Right forelimb (tissue), 1 donor: ENCODE measurements around the gene SPDYC.
A peak's percentile ranks its signal among the peaks of the same experiment; 100 is the strongest.

Source experiments
- DNase-seq: peaks from one replicate; pipeline ENCODE4 v3.0.0-alpha.2; 2018

Gene SPDYC

GRCh38 chr11:65208785-65209710 lies 39.0 kb downstream of the SPDYC start:
- peak; percentile 16 for DNase-seq

GRCh38 chr11:65209711-65210360 lies 39.8 kb downstream of the SPDYC start:
- peak; percentile 40 for DNase-seq

GRCh38 chr11:65210361-65210731 lies 40.3 kb downstream of the SPDYC start:
- DNase-seq = peak; percentile 28

DNA sequence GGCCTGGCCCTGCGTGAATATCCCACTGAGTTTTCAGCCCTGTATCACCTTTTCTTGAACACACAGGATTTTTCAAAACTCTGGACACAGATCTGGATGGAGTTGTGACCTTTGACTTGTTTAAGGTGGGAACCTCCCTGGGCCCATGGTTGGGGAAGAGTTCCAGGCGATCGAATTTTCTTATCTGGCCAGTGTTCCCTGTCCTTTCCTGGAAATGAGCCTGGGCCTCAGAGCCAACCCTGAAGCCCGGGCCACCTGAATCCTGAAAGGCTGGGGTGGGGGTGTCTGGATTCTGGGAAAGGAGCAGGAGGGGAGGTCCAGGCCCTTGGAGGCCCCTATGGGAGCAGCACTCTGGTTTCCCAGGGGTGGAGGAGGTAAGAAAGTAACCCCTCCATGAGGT lies 40.7 kb downstream of the SPDYC start:
- no peak for DNase-seq

GRCh38 chr11:65211293-65212105 lies 41.5 kb downstream of the SPDYC start:
- peak; percentile 43 for DNase-seq

DNA sequence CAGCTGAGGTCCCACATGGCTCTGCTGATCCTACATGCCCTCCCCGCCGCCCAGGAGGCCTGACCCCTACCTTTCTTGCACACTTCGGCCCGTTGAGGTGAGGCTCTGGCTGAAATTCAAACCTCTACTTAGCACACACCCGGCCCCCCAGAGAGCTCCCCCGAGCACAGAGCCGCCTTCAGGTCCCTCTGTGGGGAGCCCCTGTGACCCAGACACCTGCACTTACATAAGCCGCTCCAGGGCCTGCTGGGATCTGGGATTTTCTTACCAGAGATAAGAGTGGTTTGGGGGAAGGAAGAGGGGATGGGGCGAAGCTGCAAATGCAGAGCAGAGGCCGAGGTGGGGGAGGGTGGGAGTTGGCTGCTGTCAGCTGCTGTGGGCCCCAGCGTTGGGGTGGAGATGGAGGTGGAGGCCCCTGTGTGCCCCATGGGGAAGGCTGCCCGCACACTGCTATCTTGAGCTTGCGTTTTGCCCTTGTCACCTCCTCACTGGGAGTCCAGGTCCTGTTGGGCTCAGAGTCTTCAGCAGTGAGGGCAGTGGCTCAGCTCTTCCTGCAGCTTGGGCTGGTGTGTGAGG lies 42.3 kb downstream of the SPDYC start:
- DNase-seq = peak; percentile 37

DNA sequence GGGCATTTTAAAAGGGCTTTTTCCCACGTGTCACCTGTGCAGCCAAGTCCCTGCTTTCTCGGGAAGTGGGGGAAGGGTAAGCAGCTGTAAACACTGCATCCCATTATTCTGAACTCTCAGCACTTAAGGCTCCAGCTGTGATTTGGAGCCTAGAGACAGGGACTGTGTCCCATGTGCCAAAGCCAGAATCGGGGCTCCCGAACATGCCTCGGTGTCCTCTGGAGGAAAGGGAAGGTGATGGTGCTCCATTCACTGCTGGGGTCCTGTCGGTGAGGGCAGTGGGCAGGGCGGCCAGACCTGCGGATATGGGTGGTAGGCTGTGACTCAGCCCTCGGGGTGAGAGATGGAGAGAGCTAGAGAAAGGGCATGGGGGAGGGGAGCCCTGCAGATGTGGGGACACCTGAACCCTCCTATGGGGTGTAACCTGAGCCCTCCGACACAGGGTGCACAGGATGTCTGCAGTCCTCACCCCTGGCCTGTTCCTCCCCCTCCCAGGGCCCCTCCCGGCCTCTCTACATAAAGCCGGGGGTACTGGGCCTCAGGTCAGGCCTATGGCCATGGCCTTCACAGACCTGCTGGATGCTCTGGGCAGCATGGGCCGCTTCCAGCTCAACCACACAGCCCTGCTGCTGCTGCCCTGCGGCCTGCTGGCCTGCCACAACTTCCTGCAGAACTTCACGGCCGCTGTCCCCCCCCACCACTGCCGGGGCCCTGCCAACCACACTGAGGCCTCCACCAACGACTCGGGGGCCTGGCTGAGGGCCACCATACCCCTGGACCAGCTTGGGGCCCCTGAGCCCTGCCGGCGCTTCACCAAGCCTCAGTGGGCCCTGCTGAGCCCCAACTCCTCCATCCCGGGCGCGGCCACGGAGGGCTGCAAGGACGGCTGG lies 43.5 kb downstream of the SPDYC start:
- DNase-seq = peak; percentile 66

DNA sequence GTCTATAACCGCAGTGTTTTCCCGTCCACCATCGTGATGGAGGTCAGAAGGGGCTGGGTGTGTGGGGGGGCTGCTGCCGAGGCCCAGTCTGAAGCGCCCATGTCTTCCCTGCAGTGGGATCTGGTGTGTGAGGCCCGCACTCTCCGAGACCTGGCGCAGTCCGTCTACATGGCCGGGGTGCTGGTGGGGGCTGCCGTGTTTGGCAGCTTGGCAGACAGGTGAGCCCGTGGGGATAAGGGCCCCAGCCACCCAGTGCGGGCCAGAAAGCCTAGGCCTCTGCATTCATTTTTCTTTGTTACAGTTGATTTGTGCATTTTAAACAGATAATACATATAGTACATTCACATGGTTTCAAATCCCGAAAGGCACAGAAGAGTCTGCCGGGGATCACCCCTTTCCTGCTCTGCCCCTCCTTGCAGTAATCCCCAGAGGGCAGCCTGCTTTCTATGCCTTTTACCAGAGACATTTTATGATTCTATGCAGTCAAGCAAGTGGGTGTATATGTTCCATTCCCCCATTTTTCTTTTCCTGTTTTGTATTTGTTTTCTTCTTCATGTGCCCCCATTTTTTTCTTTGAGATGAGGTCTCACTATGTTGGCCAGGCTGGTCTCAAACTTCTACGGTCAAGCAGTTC lies 44.3 kb downstream of the SPDYC start:
- peak; percentile 46 for DNase-seq

DNA sequence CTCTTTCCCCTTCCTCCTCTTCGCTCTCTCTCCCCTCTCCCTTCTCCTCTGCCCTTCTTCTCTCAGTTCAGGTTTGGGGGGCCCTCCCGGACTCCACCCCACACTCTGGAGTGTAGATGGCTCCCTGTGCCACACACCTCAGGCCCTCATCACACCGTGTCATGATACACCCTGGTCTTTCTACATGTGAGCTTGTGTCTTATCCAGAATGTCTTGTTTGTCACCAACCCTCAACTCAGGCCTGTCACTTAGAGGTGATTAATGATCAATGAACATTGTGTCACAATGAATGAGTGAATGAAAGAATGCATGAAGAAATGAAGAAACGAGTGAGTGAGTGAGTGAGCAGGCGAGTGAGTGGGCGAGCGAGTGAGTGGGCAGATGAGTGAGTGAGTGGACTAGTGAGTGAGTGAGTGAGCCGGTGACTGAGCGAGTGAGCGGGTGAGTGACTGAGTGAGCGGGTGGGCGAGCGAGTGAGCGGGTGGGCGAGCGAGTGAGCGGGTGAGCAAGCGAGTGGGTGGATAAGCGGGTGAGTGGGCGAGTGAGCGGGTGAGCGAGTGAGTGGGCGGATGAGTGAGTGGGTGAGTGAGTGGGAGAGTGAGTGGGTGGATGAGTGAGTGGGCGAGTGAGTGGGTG lies 45.5 kb downstream of the SPDYC start:
- DNase-seq = peak; percentile 37

- peak; percentile 34 for DNase-seq
These were observed 46.8 kb downstream of the SPDYC start for GRCh38 chr11:65216830-65217229.

DNA sequence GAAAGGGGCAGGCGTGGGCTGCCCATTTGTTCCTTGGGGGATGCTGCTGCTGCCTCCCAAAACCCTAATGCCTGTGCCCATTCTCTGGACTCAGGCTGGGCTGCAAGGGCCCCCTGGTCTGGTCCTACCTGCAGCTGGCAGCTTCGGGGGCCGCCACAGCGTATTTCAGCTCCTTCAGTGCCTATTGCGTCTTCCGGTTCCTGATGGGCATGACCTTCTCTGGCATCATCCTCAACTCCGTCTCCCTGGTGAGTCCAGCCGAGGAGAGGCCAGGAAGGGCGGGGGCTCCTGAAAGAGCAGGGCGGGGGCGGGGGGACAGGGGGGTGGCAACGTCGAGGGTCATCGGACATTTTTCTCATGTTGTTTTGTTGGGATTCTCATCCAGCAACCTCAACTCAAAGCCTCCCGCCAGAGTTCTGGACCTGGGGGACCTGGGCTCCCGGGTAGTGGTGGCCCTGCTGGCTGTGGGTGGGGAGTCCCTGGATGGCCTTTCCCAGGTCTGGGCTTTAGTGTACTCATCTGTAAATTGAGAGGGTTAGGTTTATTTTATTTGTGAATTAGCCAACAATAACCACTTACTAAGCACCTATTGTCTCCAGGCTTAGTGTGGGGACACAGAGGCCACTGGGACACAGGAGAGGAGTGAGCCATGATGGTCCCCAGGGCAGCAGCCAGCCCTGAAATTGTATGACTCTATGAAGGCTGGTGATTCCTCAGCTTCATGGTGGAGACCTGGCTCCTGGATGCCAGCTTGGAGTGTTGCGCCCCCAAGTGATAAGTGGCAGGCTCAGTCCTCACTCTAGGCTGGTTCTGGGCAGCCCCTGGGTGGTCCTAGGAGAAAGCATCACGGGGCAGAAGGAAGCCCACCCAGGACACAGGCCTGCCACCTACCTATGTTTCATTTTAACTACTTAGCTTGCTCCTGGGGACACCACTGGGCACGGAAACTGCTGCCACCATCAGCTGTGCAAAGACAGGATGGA lies 47.7 kb downstream of the SPDYC start:
- DNase-seq = peak; percentile 11

GRCh38 chr11:65218446-65218845 lies 48.4 kb downstream of the SPDYC start:
- DNase-seq = peak; percentile 23

DNA sequence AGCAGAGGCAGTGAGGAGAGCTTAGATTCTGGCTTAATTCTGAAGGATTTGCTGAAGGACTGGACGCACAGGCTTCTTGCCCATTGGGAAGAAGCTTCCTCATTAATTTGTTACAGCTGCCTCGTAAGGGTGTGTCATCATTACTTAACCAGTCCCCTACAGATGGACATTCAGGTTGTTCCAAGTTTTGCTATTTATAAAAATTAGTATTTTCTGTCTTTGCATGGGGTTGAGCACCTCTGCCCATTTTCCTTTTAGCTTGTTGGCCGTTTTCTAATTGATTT lies 49.8 kb downstream of the SPDYC start:
- DNase-seq = no peak

GRCh38 chr11:65221026-65221425 lies 51.0 kb downstream of the SPDYC start:
- peak; percentile 12 for DNase-seq
